ENCODE data around the gene IRF4. TPM values are rescaled to one million over a fixed set of nuclear protein-coding genes. Genes with fewer than 3 reads are reported as not detected.

The IRF4 gene
- total RNA-seq, 2 experiments from 2014 or later, result 94.2 to 95.1 TPM

DNA sequence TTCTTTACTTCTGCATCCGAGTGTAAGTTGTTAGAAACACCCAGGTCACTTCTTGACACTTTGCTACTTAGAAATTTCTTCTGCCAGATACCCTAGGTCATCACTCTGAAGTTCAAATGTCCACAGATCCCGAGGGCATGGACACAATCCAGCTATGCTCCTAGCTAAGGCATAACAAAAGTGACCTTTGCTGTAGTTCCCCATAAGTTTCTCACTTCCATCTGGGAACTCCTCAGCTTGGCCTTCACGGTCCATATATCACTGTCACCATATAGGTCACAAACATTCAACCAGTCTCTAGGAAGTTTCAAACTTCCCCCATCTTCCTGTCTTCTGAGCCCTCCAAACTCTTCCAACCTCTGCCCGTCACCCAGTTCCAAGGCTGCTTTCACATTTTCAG is 65.3 kb downstream of the IRF4 start:
- no peak overlapping the region for H3K4me3 Mint-ChIP-seq
- no peaks in the 10 kb centered on the region for H3K27me3 Mint-ChIP-seq
- DNase-seq (no peak), ATAC-seq (ENCODE audit: low read depth) (no peak)
- H3K36me3 Mint-ChIP-seq, result peaks cover 13% of the 10 kb centered on the region
- POLR2A ChIA-PET, result no interaction called here
- H3K4me1 Mint-ChIP-seq, result peaks cover 27% of the 10 kb centered on the region
- peaks cover 9% of the 10 kb centered on the region for H3K9me3 Mint-ChIP-seq
- H3K27ac Mint-ChIP-seq, result no peak overlapping the region

Other genes with a start within 250 kb of the IRF4 start
- gene DUSP22, start 99.3 kb upstream of the IRF4 start, total RNA-seq, result 10 to 100 TPM; 49.1 to 50.4 TPM